Neural progenitor cell (in vitro differentiated cells): ENCODE measurements around the gene CDRT4. TPM values are rescaled to one million over a fixed set of nuclear protein-coding genes. Genes with fewer than 3 reads are reported as not detected.

Experiments used
- DNase-seq: peaks from one replicate; pipeline ENCODE4 v3.0.0-alpha.2; 2016; ENCODE audit warnings: low spot score
- H2AFZ ChIP-seq: fragments of 200-600 bp; sonication (generic); replicated peaks from 2 replicates; pipeline ENCODE4 v1.6.1; 2016; ENCODE audit warnings: antibody characterized with exemption
- H3F3A ChIP-seq: fragments of 200-600 bp; sonication (generic); 2 replicates; pipeline ENCODE4 v1.6.1; 2016; ENCODE audit warnings: antibody characterized with exemption, low read depth
- H3K27ac ChIP-seq: fragments of 200-600 bp; sonication (generic); 2 replicates; pipeline ENCODE4 v1.5.1; 2016; ENCODE audit warnings: mild to moderate bottlenecking
- H3K27me3 ChIP-seq: fragments of 200-600 bp; sonication (generic); 2 replicates; pipeline ENCODE4 v1.6.1; 2016; ENCODE audit warnings: mild to moderate bottlenecking, moderate library complexity
- H3K36me3 ChIP-seq: fragments of 200-600 bp; sonication (generic); 2 replicates; pipeline ENCODE4 v1.5.1; 2016
- H3K4me1 ChIP-seq: fragments of 200-600 bp; sonication (generic); 2 replicates; pipeline ENCODE4 v1.6.1; 2016; ENCODE audit warnings: mixed run types
- H3K4me2 ChIP-seq: fragments of 200-600 bp; sonication (generic); 2 replicates; pipeline ENCODE4 v1.6.1; 2016
- H3K4me3 ChIP-seq: fragments of 200-600 bp; sonication (generic); 2 replicates; pipeline ENCODE4 v1.5.1; 2016
- H3K79me2 ChIP-seq: fragments of 200-600 bp; sonication (generic); 2 replicates; pipeline ENCODE4 v1.6.1; 2016; ENCODE audit warnings: low read depth
- H3K9ac ChIP-seq: fragments of 200-600 bp; sonication (generic); 2 replicates; pipeline ENCODE4 v1.6.1; 2016
- H3K9me3 ChIP-seq: fragments of 200-600 bp; sonication (generic); 2 replicates; pipeline ENCODE4 v1.5.1; 2016; ENCODE audit warnings: low read depth
- H4K20me1 ChIP-seq: fragments of 200-600 bp; sonication (generic); 2 replicates; pipeline ENCODE4 v1.6.1; 2016; ENCODE audit warnings: low read depth
- H3K27ac Mint-ChIP-seq: 3 replicates; pipeline ENCODE4 v1.8.0; 2021; ENCODE audit warnings: mixed read lengths
- H3K27me3 Mint-ChIP-seq: 2 replicates; pipeline ENCODE4 v1.8.0; 2022; ENCODE audit warnings: low read depth, mild to moderate bottlenecking, inconsistent platforms, moderate library complexity, mixed read lengths; ENCODE audit not compliant: insufficient read depth
- H3K36me3 Mint-ChIP-seq: 3 replicates; pipeline ENCODE4 v1.8.0; 2021; ENCODE audit warnings: mixed read lengths
- H3K4me1 Mint-ChIP-seq: 3 replicates; pipeline ENCODE4 v1.8.0; 2021; ENCODE audit warnings: mixed read lengths
- H3K4me3 Mint-ChIP-seq: 3 replicates; pipeline ENCODE4 v1.8.0; 2021; ENCODE audit warnings: mild to moderate bottlenecking, moderate library complexity, mixed read lengths
- H3K9me3 Mint-ChIP-seq: 3 replicates; pipeline ENCODE4 v1.8.0; 2020; ENCODE audit warnings: mixed read lengths
- EZH2 ChIP-seq: fragments of 200-600 bp; sonication (generic); IDR thresholded peaks from 2 replicates; pipeline ENCODE4 v1.6.1; 2017; ENCODE audit warnings: antibody characterized with exemption, mild to moderate bottlenecking, moderate library complexity
- EZH2phosphoT487 ChIP-seq: fragments of 200-600 bp; sonication (generic); IDR thresholded peaks from 2 replicates; pipeline ENCODE4 v1.6.1; 2017; ENCODE audit warnings: antibody characterized with exemption
- total RNA-seq: library from RNA; depleted of rRNA; stranded (reverse); fragments of >200 nt; gene quantifications from 2 replicates; pipeline ENCODE4 v1.2.3, GENCODE V29; 2015; ENCODE audit warnings: low replicate concordance
- TF ChIP-seq, protein P1 (sequence below): fragments of 200-600 bp; sonication (generic); IDR thresholded peaks from 2 replicates; pipeline ENCODE4 v1.5.1; 2017; ENCODE audit warnings: antibody characterized with exemption, mild to moderate bottlenecking

CDRT4 gene
- total RNA-seq, 1 donor from 2014 or later = 18.2 TPM

DNA sequence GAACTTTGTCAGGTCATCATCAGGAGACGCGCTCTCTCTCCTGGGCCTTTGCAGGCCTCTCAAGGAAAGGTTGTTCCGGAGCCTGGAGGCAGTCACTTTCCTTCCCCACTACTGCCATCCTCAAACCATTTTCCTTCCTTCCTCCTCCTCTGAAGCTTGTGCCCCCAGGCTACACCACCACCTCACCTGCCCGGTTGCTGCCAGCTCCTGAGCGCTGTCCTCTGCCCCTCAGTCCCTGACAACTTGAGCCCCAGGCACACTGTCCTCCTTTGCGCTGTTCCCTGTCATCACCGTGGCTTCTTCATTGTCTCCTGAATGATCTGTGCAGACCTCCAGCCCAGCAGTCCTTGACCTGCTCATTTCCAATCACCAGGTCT is 18.9 kb downstream of the CDRT4 start:
- Mint-ChIP-seq H3K27ac (no peak overlapping the region), H3K27me3 (peaks cover 2% of the 10 kb centered on the region), H3K4me3 (no peak overlapping the region), H3K4me1 (no peaks in the 10 kb centered on the region), H3K9me3 (no peaks in the 10 kb centered on the region), H3K36me3 (peaks cover 3% of the 10 kb centered on the region)
- H3K36me3 ChIP-seq = no peaks in the 10 kb centered on the region
- no peak overlapping the region for H3K4me3 ChIP-seq
- H4K20me1 ChIP-seq = no peaks in the 10 kb centered on the region
- no peaks in the 10 kb centered on the region for H3K9me3 ChIP-seq
- no peaks in the 10 kb centered on the region for H3K79me2 ChIP-seq
- H3K4me2 ChIP-seq = no peak overlapping the region
- no peaks in the 10 kb centered on the region for H3F3A ChIP-seq
- H2AFZ ChIP-seq = no peak overlapping the region
- H3K4me1 ChIP-seq = no peaks in the 10 kb centered on the region
- DNase-seq = no peak
- H3K9ac ChIP-seq = no peak overlapping the region
- H3K27me3 ChIP-seq = no peaks in the 10 kb centered on the region
- H3K27ac ChIP-seq = no peak overlapping the region
- TF ChIP-seq EZH2phosphoT487 = no peak
- no peak for TF ChIP-seq EZH2
- TF ChIP-seq, protein P1, sequence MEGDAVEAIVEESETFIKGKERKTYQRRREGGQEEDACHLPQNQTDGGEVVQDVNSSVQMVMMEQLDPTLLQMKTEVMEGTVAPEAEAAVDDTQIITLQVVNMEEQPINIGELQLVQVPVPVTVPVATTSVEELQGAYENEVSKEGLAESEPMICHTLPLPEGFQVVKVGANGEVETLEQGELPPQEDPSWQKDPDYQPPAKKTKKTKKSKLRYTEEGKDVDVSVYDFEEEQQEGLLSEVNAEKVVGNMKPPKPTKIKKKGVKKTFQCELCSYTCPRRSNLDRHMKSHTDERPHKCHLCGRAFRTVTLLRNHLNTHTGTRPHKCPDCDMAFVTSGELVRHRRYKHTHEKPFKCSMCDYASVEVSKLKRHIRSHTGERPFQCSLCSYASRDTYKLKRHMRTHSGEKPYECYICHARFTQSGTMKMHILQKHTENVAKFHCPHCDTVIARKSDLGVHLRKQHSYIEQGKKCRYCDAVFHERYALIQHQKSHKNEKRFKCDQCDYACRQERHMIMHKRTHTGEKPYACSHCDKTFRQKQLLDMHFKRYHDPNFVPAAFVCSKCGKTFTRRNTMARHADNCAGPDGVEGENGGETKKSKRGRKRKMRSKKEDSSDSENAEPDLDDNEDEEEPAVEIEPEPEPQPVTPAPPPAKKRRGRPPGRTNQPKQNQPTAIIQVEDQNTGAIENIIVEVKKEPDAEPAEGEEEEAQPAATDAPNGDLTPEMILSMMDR = no peak

GRCh38 chr17:15447928-15448579 is 19.4 kb downstream of the CDRT4 start:
- Histone ChIP-seq H3K9ac (no peak overlapping the region), H3K79me2 (no peaks in the 10 kb centered on the region), H3K4me1 (no peaks in the 10 kb centered on the region), H3K4me3 (no peak overlapping the region), H2AFZ (no peak overlapping the region), H3K36me3 (no peaks in the 10 kb centered on the region), H3K9me3 (no peaks in the 10 kb centered on the region), H3K27me3 (no peaks in the 10 kb centered on the region), H3K27ac (no peak overlapping the region), H3K4me2 (no peak overlapping the region), H3F3A (no peaks in the 10 kb centered on the region), H4K20me1 (no peaks in the 10 kb centered on the region)
- Mint-ChIP-seq H3K9me3 (no peaks in the 10 kb centered on the region), H3K27me3 (peaks cover 2% of the 10 kb centered on the region), H3K4me1 (no peaks in the 10 kb centered on the region), H3K36me3 (peaks cover 3% of the 10 kb centered on the region), H3K4me3 (no peak overlapping the region), H3K27ac (no peak overlapping the region)
- no peak for DNase-seq
- TF ChIP-seq, protein P1 = no peak
- no peak for TF ChIP-seq EZH2
- TF ChIP-seq EZH2phosphoT487 = no peak

GRCh38 chr17:15446036-15446435 is 21.4 kb downstream of the CDRT4 start:
- no peak overlapping the region for H2AFZ ChIP-seq
- no peak overlapping the region for H3K4me2 ChIP-seq
- no peaks in the 10 kb centered on the region for H3K4me1 ChIP-seq
- no peaks in the 10 kb centered on the region for H3K9me3 ChIP-seq
- H3K27ac Mint-ChIP-seq = no peak overlapping the region
- DNase-seq = peak; percentile 44
- H3K4me1 Mint-ChIP-seq = peaks cover 9% of the 10 kb centered on the region
- H3K4me3 Mint-ChIP-seq = no peak overlapping the region
- peaks cover 2% of the 10 kb centered on the region for H3K27me3 Mint-ChIP-seq
- TF ChIP-seq EZH2 (no peak), EZH2phosphoT487 (no peak)
- TF ChIP-seq, protein P1 = peak; percentile 47
- no peaks in the 10 kb centered on the region for H3K9me3 Mint-ChIP-seq
- no peak overlapping the region for H3K9ac ChIP-seq
- H3K36me3 Mint-ChIP-seq = peaks cover 12% of the 10 kb centered on the region
- no peaks in the 10 kb centered on the region for H3F3A ChIP-seq
- H3K27me3 ChIP-seq = no peaks in the 10 kb centered on the region
- no peaks in the 10 kb centered on the region for H4K20me1 ChIP-seq
- no peaks in the 10 kb centered on the region for H3K79me2 ChIP-seq
- H3K36me3 ChIP-seq = no peaks in the 10 kb centered on the region
- H3K27ac ChIP-seq = no peak overlapping the region
- no peak overlapping the region for H3K4me3 ChIP-seq
